ENCODE data around the gene TMEM141. TPM values are rescaled to one million over a fixed set of nuclear protein-coding genes. Genes with fewer than 3 reads are reported as not detected.

The TMEM141 gene
- total RNA-seq, 1 experiment from 2014 or later = 32.7 TPM

- no peak overlapping the region for H3K4me3 ChIP-seq (ENCODE audit: low read depth, low read length, poor library complexity, severe bottlenecking)
- intact Hi-C loops (cut with micrococcal nuclease; ENCODE audit: unreplicated experiment) = no loop called here
- no TSS peak for BruUV-seq (replicated peaks)
- peaks cover 46% of the 10 kb centered on the region for H3K36me3 ChIP-seq (ENCODE audit: insufficient read depth, low read length, poor library complexity, severe bottlenecking)
- no peaks in the 10 kb centered on the region for H3K9me3 ChIP-seq (ENCODE audit: low read depth, low read length, poor library complexity, severe bottlenecking)
- no peaks in the 10 kb centered on the region for H3K27me3 ChIP-seq (replicated peaks; ENCODE audit: insufficient read depth, low read depth, low read length, poor library complexity)
- ChIA-PET POLR2A (ENCODE audit: low non-redundant PET) (no interaction called here), CTCF (no interaction called here)
- peaks cover 8% of the 10 kb centered on the region for H3K4me1 ChIP-seq (ENCODE audit: insufficient read depth, low read length, poor library complexity, severe bottlenecking)
- no peak for DNase-seq (ENCODE audit: low spot score)
- TF ChIP-seq, protein P1, sequence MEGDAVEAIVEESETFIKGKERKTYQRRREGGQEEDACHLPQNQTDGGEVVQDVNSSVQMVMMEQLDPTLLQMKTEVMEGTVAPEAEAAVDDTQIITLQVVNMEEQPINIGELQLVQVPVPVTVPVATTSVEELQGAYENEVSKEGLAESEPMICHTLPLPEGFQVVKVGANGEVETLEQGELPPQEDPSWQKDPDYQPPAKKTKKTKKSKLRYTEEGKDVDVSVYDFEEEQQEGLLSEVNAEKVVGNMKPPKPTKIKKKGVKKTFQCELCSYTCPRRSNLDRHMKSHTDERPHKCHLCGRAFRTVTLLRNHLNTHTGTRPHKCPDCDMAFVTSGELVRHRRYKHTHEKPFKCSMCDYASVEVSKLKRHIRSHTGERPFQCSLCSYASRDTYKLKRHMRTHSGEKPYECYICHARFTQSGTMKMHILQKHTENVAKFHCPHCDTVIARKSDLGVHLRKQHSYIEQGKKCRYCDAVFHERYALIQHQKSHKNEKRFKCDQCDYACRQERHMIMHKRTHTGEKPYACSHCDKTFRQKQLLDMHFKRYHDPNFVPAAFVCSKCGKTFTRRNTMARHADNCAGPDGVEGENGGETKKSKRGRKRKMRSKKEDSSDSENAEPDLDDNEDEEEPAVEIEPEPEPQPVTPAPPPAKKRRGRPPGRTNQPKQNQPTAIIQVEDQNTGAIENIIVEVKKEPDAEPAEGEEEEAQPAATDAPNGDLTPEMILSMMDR (conservative IDR thresholded peaks at IDR 0.05; ENCODE audit: low read depth, low read length) = no peak
- TF ChIP-seq EZH2 (IDR thresholded peaks at IDR 0.05; ENCODE audit: borderline replicate concordance, low read depth, low read length, poor library complexity, severe bottlenecking) = no peak
- no peak overlapping the region for H3K27ac ChIP-seq (ENCODE audit: low read depth, low read length, poor library complexity, severe bottlenecking)
Measured at GRCh38 chr9:136815422-136815782, 24.3 kb downstream of the TMEM141 start.

GRCh38 chr9:136820971-136821825 is 30.1 kb downstream of the TMEM141 start:
- DNase-seq (ENCODE audit: low spot score) = peak; percentile 65
- no TSS peak for BruUV-seq (replicated peaks)
- intact Hi-C loops (cut with micrococcal nuclease; ENCODE audit: unreplicated experiment) = no loop called here
- no peaks in the 10 kb centered on the region for H3K9me3 ChIP-seq (ENCODE audit: low read depth, low read length, poor library complexity, severe bottlenecking)
- peaks cover 7% of the 10 kb centered on the region for H3K4me1 ChIP-seq (ENCODE audit: insufficient read depth, low read length, poor library complexity, severe bottlenecking)
- POLR2A ChIA-PET (ENCODE audit: low non-redundant PET) = no interaction called here
- CTCF ChIA-PET = interaction anchor here (1.0 kb wide), 1 partner anchor 21 kb away, joined by 3 read pairs; the partner anchor contains the start of gene AJM1
- no peaks in the 10 kb centered on the region for H3K27me3 ChIP-seq (replicated peaks; ENCODE audit: insufficient read depth, low read depth, low read length, poor library complexity)
- peak overlapping the region; percentile 38 for H3K4me3 ChIP-seq (ENCODE audit: low read depth, low read length, poor library complexity, severe bottlenecking)
- H3K27ac ChIP-seq (ENCODE audit: low read depth, low read length, poor library complexity, severe bottlenecking) = peak overlapping the region; percentile 77
- H3K36me3 ChIP-seq (ENCODE audit: insufficient read depth, low read length, poor library complexity, severe bottlenecking) = peaks cover 39% of the 10 kb centered on the region
- TF ChIP-seq EZH2 (IDR thresholded peaks at IDR 0.05; ENCODE audit: borderline replicate concordance, low read depth, low read length, poor library complexity, severe bottlenecking) = no peak
- TF ChIP-seq, protein P1 (conservative IDR thresholded peaks at IDR 0.05; ENCODE audit: low read depth, low read length) = no peak

DNA sequence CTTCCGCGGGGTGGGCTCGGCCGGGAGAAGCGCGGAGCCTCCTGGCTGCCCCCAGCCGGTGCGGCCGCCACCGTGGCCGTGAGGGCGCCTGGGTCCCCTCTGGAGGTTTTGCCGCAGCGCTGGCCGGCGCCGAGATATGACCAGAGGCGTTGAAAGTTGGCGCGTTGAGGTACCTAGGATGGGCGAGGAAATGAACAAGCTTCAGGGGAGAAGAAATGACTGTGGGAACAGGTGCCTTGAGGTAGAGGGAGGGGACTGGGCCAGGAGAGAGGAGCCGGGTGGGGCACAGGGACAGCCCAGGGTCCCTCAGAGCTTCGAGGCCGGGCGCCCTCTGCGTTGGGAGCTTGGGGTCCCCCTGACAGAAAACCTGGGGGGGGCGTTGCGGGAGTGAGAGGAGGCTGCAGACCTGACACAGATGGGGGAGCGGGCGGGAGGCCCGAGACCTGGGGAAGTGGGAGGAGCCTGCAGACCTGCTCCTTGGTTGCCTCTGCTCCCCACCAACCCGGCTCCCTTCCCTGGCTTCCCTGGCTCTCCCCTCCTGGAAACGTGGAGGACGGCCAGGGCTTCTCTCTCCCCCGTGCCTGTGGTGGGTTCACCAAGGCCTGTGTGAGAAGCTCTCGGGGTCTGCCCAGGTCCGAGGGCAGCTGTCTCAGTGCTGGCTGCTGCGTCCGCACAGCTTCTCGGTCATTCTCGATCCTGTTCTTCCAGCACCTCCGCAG is 30.8 kb downstream of the TMEM141 start:
- Histone ChIP-seq H3K9me3 (ENCODE audit: low read depth, low read length, poor library complexity, severe bottlenecking) (no peaks in the 10 kb centered on the region), H3K36me3 (ENCODE audit: insufficient read depth, low read length, poor library complexity, severe bottlenecking) (peaks cover 38% of the 10 kb centered on the region), H3K4me3 (ENCODE audit: low read depth, low read length, poor library complexity, severe bottlenecking) (peak overlapping the region; percentile 38), H3K27ac (ENCODE audit: low read depth, low read length, poor library complexity, severe bottlenecking) (peak overlapping the region; percentile 77), H3K27me3 (replicated peaks; ENCODE audit: insufficient read depth, low read depth, low read length, poor library complexity) (no peaks in the 10 kb centered on the region), H3K4me1 (ENCODE audit: insufficient read depth, low read length, poor library complexity, severe bottlenecking) (peaks cover 7% of the 10 kb centered on the region)
- TF ChIP-seq, protein P1 (conservative IDR thresholded peaks at IDR 0.05; ENCODE audit: low read depth, low read length) = no peak
- TF ChIP-seq EZH2 (IDR thresholded peaks at IDR 0.05; ENCODE audit: borderline replicate concordance, low read depth, low read length, poor library complexity, severe bottlenecking) = no peak
- intact Hi-C loops (cut with micrococcal nuclease; ENCODE audit: unreplicated experiment) = no loop called here
- POLR2A ChIA-PET (ENCODE audit: low non-redundant PET) = no interaction called here
- CTCF ChIA-PET = interaction anchor here (1.2 kb wide), 1 partner anchor 20 kb away, joined by 3 read pairs; the partner anchor contains the start of gene AJM1
- no TSS peak for BruUV-seq (replicated peaks)
- DNase-seq (ENCODE audit: low spot score) = no peak

Data from A673 (cell line).